ENCODE results near the gene CARD19. TPM values are rescaled to one million over a fixed set of nuclear protein-coding genes. Genes with fewer than 3 reads are reported as not detected.

CARD19 gene
- total RNA-seq, 4 donors from 2014 or later = 53.4 to 93.6 (median 60.7) TPM

- DNase-seq (ENCODE audit: low spot score in 2 of 2) = no peak
- H3K36me3 ChIP-seq = peaks cover 0 to 44% (median 0%) of the 10 kb centered on the region in 3 donors
- peaks cover 0 to 37% (median 26%) of the 10 kb centered on the region in 4 donors for H3K4me1 ChIP-seq
- H3K4me3 ChIP-seq = no peak overlapping the region
- H3K27me3 ChIP-seq = no peaks in the 10 kb centered on the region
- H3K27ac ChIP-seq = peak overlapping the region in 3 of 4 donors; percentile 23 to 70 (median 55)
- 90 to 91% methylated on average over 11 to 12 of the region's 12 CpGs for WGBS, 2 donors
- H3K9me3 ChIP-seq = no peaks in the 10 kb centered on the region
- TF ChIP-seq POLR2A (IDR thresholded peaks at IDR 0.05) (no peak), EP300 (IDR thresholded peaks at IDR 0.05) (no peak), CTCF (IDR thresholded peaks at IDR 0.05) (no peak)
Observed at GRCh38 chr9:93118863-93119702, 23.1 kb downstream of the CARD19 start.

- Histone ChIP-seq H3K27me3 (no peaks in the 10 kb centered on the region), H3K4me3 (no peak overlapping the region), H3K4me1 (peaks cover 0 to 37% (median 26%) of the 10 kb centered on the region in 4 donors), H3K36me3 (peaks cover 0 to 44% (median 0%) of the 10 kb centered on the region in 3 donors), H3K27ac (peak overlapping the region in 3 of 4 donors; percentile 23 to 70 (median 55)), H3K9me3 (no peaks in the 10 kb centered on the region)
- TF ChIP-seq POLR2A (IDR thresholded peaks at IDR 0.05) = no peak
- TF ChIP-seq CTCF (IDR thresholded peaks at IDR 0.05) = no peak
- no peak for TF ChIP-seq EP300 (IDR thresholded peaks at IDR 0.05)
- no peak for DNase-seq (ENCODE audit: low spot score in 2 of 2)
- 67 to 73% methylated on average over 5 of the region's 5 CpGs for WGBS, 2 donors
Observed at GRCh38 chr9:93119703-93119952, 23.6 kb downstream of the CARD19 start.

GRCh38 chr9:93119953-93120845 is 24.2 kb downstream of the CARD19 start:
- Histone ChIP-seq H3K4me1 (peaks cover 0 to 37% (median 26%) of the 10 kb centered on the region in 4 donors), H3K27me3 (no peaks in the 10 kb centered on the region), H3K27ac (peak overlapping the region in 3 of 4 donors; percentile 50 to 70 (median 55)), H3K36me3 (peaks cover 0 to 46% (median 0%) of the 10 kb centered on the region in 3 donors), H3K4me3 (no peak overlapping the region), H3K9me3 (no peaks in the 10 kb centered on the region)
- whole genome bisulfite sequencing, 2 donors = 45 to 47% methylated on average over 20 to 22 of the region's 23 CpGs
- TF ChIP-seq POLR2A (IDR thresholded peaks at IDR 0.05) = peak in 1 of 2 donors; percentile 21
- TF ChIP-seq CTCF (IDR thresholded peaks at IDR 0.05) = peak; percentile 34 to 75 (median 45)
- TF ChIP-seq EP300 (IDR thresholded peaks at IDR 0.05) = peak; percentile 57 to 86
- peak; percentile 86 for DNase-seq (ENCODE audit: low spot score in 2 of 2)

- peaks cover 0 to 50% (median 0%) of the 10 kb centered on the region in 3 donors for H3K36me3 ChIP-seq
- TF ChIP-seq POLR2A (IDR thresholded peaks at IDR 0.05) (no peak), EP300 (IDR thresholded peaks at IDR 0.05) (no peak), CTCF (IDR thresholded peaks at IDR 0.05) (no peak)
- H3K4me1 ChIP-seq = peaks cover 0 to 39% (median 28%) of the 10 kb centered on the region in 4 donors
- peak overlapping the region in 3 of 4 donors; percentile 50 to 70 (median 55) for H3K27ac ChIP-seq
- H3K9me3 ChIP-seq = no peaks in the 10 kb centered on the region
- no peaks in the 10 kb centered on the region for H3K27me3 ChIP-seq
- no peak for DNase-seq (ENCODE audit: low spot score in 2 of 2)
- 79 to 80% methylated on average over 11 of the region's 11 CpGs for WGBS, 2 donors
- H3K4me3 ChIP-seq = no peak overlapping the region
Observed at GRCh38 chr9:93120846-93121315, 24.9 kb downstream of the CARD19 start.
